SJCRH30 (cell line): Measurements from ENCODE around the gene TRIOBP. TPM values are rescaled to one million over a fixed set of nuclear protein-coding genes. Genes with fewer than 3 reads are reported as not detected.
"Not testable (repeated sequence)": the region's sequence is repeated elsewhere in the genome, so short reads cannot be mapped to it uniquely, and the experiment has no call there.

ENCODE experiments used
- DNase-seq, 2 experiments: peaks; one replicate each; pipeline ENCODE4 v3.0.0-alpha.2; 2015 to 2020
- H3K27ac ChIP-seq: fragments of 250-450 bp; sonication (Bioruptor Pico); 2 replicates; pipeline ENCODE4 v1.5.1; 2020; ENCODE audit warnings: mild to moderate bottlenecking, moderate library complexity
- H3K27me3 ChIP-seq: fragments of 250-450 bp; sonication (Bioruptor Pico); 2 replicates; pipeline ENCODE4 v1.5.1; 2020; ENCODE audit warnings: mild to moderate bottlenecking, moderate library complexity
- H3K36me3 ChIP-seq: fragments of 250-450 bp; sonication (Bioruptor Pico); 2 replicates; pipeline ENCODE4 v1.5.1; 2020; ENCODE audit warnings: mild to moderate bottlenecking, moderate library complexity
- H3K4me1 ChIP-seq: fragments of 250-450 bp; sonication (Bioruptor Pico); 2 replicates; pipeline ENCODE4 v1.5.1; 2020; ENCODE audit warnings: mild to moderate bottlenecking, moderate library complexity
- H3K4me3 ChIP-seq: fragments of 250-450 bp; sonication (Bioruptor Pico); 2 replicates; pipeline ENCODE4 v1.5.1; 2020; ENCODE audit warnings: mild to moderate bottlenecking, moderate library complexity
- H3K9me3 ChIP-seq: fragments of 250-450 bp; sonication (Bioruptor Pico); replicated peaks from 2 replicates; pipeline ENCODE4 v1.5.1; 2020; ENCODE audit warnings: mild to moderate bottlenecking, moderate library complexity
- total RNA-seq: library from RNA; depleted of rRNA; stranded (reverse); fragments of >200 nt; shearing (Covaris generic); gene quantifications from 2 replicates; pipeline ENCODE4 v1.2.3, GENCODE V29; 2014

TRIOBP gene
- total RNA-seq, 1 experiment from 2014 or later, result 16.8 TPM

DNA sequence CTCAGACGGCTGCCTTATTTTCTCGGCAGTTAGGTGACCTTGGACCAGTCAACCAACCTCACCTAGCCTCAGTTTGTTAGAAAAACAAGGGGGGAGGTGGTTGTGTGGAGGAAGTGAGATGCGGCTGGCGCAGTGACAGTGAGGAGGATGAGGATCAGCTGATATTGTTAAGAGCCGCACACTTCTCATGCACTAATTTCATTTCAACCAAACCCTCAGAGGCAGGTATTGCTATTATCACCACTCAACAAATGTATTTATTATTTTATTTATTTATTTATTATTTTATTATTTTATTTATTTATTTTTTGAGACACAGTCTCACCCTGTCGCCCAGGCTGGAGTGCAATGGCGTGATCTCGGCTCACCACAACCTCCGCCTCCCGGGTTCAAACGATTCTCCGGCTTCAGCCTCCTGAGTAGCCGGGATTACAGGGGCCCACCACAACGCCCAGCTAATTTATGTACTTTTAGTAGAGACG lies 19.3 kb upstream of the TRIOBP start:
- Histone ChIP-seq H3K36me3 (peaks cover 7% of the 10 kb centered on the region; the same call in 1 of the 2 replicates), H3K9me3 (no peaks in the 10 kb centered on the region), H3K27ac (no peak overlapping the region), H3K4me3 (peak overlapping the region; percentile 70), H3K27me3 (no peaks in the 10 kb centered on the region), H3K4me1 (peaks cover 9% of the 10 kb centered on the region)
- DNase-seq, result no peak

DNA sequence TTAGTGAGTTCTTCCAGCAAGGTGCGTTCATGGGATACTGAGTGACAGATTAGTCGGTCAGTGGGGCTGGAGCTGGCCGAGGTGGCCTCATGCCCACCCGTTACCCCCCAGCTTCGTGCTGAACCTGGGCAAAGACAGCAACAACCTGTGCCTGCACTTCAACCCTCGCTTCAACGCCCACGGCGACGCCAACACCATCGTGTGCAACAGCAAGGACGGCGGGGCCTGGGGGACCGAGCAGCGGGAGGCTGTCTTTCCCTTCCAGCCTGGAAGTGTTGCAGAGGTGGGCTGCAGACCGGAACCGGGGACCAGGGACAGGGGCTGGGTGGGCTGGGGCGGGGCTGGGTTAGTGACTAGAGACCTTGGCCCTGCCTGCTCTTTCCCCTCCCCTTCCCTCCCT lies 18.5 kb upstream of the TRIOBP start:
- DNase-seq, result no peak
- Histone ChIP-seq H3K27me3 (no peaks in the 10 kb centered on the region), H3K4me1 (peaks cover 9% of the 10 kb centered on the region), H3K9me3 (no peaks in the 10 kb centered on the region), H3K27ac (no peak overlapping the region), H3K4me3 (no peak overlapping the region), H3K36me3 (peaks cover 7% of the 10 kb centered on the region; the same call in 1 of the 2 replicates)

DNA sequence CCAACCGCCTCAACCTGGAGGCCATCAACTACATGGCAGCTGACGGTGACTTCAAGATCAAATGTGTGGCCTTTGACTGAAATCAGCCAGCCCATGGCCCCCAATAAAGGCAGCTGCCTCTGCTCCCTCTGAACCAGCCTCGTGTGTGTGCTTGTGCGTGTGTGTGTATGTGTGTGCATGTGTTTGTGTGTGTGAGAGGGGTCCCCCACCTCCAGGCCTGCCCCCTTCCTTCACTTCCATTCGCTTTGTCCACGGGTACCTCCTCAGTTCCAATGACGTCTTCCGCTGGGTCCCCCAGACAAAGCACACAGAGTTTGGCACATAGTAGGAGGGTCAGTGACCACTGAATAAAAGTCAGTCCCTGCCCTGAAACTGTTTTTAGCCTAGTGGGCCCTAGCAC lies 17.2 kb upstream of the TRIOBP start:
- Histone ChIP-seq H3K9me3 (no peaks in the 10 kb centered on the region), H3K4me1 (peaks cover 5% of the 10 kb centered on the region; the same call in 1 of the 2 replicates), H3K36me3 (peaks cover 7% of the 10 kb centered on the region; the same call in 1 of the 2 replicates), H3K4me3 (no peak overlapping the region), H3K27ac (no peak overlapping the region), H3K27me3 (no peaks in the 10 kb centered on the region)
- no peak for DNase-seq

DNA sequence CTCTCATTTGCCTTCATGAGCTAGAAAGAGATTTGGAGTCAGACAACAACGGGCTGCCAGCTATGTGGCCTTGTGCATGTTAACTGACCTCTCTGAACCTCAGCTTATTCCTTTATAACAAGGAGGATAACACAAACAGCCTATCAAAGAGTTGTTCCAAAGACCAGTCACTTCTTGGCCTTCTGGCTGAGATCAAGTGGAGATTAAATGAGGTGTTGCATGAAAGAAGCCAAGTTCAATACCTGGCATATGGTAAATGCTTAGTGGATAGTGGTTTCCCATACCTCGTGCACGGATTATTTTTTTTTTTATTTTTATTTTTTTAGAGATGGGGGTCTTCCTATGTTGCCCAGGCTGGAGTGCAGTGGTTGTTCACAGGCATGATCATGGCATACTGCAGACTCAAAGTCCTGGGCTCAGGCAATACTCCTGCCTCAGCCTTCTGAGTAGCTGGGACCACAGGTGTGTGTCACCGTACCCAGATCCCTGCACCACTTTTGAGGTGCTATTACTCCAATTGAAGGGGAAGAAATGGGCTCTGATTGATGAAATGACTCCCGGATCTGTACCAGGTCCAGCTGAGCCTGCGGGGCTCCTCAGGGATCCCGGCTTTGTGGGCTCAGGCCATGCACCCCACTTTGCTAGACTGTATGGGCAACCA lies 16.5 kb upstream of the TRIOBP start:
- H3K36me3 ChIP-seq, result peaks cover 7% of the 10 kb centered on the region; the same call in 1 of the 2 replicates
- H3K9me3 ChIP-seq, result no peaks in the 10 kb centered on the region
- H3K27ac ChIP-seq, result no peak overlapping the region
- no peak overlapping the region for H3K4me3 ChIP-seq
- H3K4me1 ChIP-seq, result peaks cover 5% of the 10 kb centered on the region; the same call in 1 of the 2 replicates
- no peaks in the 10 kb centered on the region for H3K27me3 ChIP-seq
- no peak for DNase-seq

DNA sequence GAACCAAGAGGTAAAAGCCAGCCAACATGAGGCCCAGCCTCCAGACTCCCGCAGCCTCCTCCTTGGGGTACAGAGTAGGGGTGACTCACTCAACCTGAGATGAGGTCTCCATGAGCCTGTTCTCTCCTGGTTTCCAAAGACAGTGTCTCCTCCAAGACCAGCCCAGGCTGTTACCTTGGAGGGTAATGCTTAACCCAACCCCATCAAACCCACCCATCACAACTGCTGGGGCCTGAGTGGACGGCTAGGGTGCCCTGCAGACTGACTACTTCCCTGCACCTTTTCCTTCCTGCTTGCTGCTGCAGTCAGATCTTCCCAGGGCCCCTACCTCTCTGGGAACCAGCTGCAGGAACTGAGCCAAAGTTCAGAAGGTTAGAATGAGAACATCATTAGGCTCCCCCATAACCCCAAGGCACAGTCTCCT lies 15.8 kb upstream of the TRIOBP start:
- Histone ChIP-seq H3K27ac (no peak overlapping the region), H3K4me1 (0 out of 2 replicates have a peak, but pooled peaks cover 2% of the 10 kb centered on the region), H3K27me3 (no peaks in the 10 kb centered on the region), H3K4me3 (no peak overlapping the region), H3K9me3 (no peaks in the 10 kb centered on the region), H3K36me3 (peaks cover 7% of the 10 kb centered on the region; the same call in 1 of the 2 replicates)
- no peak for DNase-seq

DNA sequence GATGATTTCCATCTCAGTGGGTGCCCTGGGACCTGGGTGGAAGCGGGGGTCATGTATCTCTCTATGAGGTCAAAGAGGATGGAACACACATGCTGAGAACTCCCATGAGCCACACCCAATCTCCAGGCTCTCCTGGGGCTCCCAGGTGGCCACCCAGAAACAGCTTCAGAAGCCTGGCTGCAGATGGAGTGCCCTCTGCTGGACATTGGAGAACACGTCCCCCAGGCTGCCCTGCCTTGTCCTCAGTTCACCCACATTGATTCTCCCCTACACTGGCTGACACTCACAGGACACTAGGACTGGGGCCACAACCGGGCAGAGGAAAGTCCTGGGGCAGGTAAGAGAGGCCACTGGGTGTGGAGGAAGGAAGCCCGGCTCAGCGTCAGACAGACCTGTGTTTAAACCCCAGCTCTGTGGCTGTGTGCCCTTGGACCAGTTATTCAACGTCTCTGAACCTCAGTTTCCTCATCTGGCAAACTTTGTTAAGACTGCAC lies 15.2 kb upstream of the TRIOBP start:
- Histone ChIP-seq H3K27ac (no peak overlapping the region), H3K27me3 (no peaks in the 10 kb centered on the region), H3K9me3 (no peaks in the 10 kb centered on the region), H3K4me1 (0 out of 2 replicates have a peak, but pooled peaks cover 2% of the 10 kb centered on the region), H3K4me3 (no peak overlapping the region), H3K36me3 (peaks cover 7% of the 10 kb centered on the region; the same call in 1 of the 2 replicates)
- peak; percentile 77 to 88 for DNase-seq

DNA sequence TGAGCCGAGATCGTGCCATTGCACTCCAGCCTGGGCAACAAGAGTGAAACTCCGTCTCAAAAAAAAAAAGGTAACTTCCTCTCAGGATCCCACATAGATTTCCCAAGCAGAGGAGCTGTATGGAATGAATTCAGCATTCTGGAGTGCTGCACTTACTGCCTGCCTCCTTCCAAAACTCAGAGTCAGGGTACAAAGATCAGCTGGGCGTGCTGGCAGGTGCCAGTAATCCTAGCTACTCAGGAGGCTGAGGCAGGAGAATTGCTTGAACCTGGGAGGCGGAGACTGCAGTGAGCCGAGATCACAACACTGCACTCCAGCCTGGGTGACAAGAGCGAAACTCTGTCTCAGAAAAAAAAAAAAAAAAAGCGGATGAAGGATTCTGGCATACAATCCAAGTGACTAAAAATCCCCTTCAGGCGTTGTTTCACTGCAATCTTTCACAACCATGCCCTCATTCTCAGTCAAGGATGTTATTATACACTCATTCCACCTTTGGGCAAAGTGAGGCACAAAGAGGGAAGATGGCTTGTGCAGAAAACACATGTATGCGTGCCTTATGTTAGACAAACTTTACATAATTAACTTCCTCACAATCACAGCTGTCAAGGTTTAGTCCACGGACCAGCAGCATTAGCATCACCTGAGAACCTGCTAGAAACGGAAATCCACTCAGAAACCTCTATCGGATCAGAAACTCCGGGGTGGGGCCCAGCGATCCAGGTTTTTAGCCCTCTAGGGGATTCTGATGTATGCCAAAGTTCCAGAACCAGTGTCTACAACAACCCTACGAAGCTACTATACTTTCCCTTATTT lies 11.8 kb upstream of the TRIOBP start:
- H3K9me3 ChIP-seq, result no peaks in the 10 kb centered on the region
- H3K36me3 ChIP-seq, result 0 out of 2 replicates have a peak, but pooled peaks cover 6% of the 10 kb centered on the region
- no peaks in the 10 kb centered on the region for H3K27me3 ChIP-seq
- no peaks in the 10 kb centered on the region for H3K4me1 ChIP-seq
- no peak overlapping the region for H3K4me3 ChIP-seq
- no peak for DNase-seq
- no peak overlapping the region for H3K27ac ChIP-seq

DNA sequence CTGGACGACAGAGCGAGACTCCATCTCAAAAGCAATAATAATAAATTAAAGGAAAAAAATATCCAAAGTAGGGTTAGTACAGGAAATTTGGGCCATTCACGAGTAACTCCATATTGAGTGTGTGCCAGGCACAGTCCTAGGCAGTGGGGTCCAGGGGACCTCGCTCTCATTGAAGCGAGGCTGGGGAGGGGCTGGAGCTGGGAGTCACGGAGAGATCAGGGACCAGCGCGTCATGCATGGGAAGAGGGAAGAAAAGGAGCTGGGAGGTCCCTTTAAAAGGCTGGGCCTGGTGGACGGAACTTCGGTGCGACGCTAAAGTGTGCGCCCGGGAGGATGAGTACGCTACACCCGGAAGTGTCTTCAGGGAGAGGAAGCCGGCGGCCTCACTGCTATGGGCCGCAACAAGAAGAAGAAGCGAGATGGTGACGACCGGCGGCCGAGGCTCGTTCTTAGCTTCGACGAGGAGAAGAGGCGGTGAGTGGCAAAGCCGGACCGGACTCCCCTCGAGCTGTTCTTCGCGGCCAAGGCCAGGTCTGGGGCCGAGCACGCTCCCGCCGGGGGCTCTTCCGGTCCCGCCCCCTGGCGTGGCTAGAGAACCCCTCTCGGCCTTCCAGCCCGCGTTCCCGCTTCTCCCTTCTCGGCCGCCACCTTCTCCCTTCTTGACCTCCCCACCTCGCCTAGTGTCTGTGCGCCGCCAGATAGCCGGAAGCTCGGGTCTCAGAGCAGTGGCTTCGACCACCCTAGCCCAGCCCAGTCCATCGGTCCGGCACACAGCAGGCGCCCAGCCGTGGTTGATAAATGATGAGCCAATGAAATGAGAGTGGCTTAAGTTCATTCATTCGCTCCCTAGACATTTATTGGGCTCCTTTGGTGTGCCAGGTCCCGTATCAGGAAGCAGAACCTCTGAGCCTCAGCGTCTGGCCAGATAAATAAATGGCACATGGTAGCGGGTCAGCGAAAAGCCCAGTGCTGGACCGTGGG lies 10.6 kb upstream of the TRIOBP start, which contains the start of gene NOL12:
NOL12 (plus strand) TSS at position 342 of the 981 bp plus-strand sequence; CDS start at position 392, 50 bp downstream.
- DNase-seq, result peak; percentile 80 to 92
- H3K27ac ChIP-seq, result peak within 1 kb of the TSS; percentile 77
- H3K36me3 ChIP-seq, result peaks cover 10% of the 10 kb centered on the region; the same call in 1 of the 2 replicates
- no peaks in the 10 kb centered on the region for H3K9me3 ChIP-seq
- no peaks in the 10 kb centered on the region for H3K27me3 ChIP-seq
- H3K4me1 ChIP-seq, result no peaks in the 10 kb centered on the region
- peak within 1 kb of the TSS; percentile 81 for H3K4me3 ChIP-seq

DNA sequence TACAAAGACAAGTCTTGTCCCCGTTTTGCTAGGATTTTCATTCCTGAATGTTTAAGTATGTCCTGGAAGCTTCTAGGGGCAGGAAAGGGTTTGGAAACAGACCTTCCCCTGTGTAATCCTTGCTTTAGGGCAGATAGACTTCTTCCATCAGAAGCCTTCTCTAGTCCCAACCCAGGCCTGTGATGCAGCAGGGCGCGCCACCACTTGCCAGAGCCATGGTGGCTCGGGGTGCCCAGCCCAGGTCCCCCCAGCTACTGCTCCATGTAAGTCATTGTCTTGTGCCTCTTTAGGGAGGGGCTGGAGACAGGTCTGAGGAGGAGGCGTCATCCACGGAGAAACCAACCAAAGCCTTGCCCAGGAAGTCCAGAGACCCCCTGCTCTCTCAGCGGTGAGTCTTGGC lies 6.4 kb upstream of the TRIOBP start:
- peaks cover 15% of the 10 kb centered on the region for H3K36me3 ChIP-seq
- H3K4me3 ChIP-seq, result no peak overlapping the region

DNA sequence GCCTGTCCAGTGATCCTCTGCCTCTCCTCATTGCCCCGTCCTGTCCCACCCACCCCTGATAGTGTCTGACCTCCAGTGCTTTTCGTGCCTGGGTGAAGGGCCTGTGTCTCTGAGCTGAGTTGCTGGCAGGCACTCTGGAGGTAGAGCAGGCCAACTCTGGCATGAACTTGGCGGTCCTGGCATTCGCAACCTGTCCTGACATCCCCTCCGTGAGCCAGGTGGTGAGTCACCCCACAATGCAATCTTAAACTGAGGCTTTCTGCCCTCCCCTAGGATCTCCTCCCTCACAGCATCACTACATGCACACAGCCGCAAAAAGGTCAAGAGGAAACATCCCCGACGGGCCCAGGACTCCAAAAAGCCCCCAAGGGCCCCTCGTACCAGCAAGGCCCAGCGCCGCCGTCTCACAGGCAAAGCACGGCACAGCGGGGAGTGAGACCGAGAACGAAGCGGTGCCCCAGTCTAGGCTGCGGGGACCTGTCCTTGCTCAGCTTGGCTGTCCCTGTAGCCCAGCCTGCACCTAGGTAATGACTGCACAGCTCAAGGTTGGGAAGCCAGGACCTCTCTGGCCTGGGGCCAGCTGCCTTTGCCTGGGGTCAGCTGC lies 5.8 kb upstream of the TRIOBP start:
- H3K36me3 ChIP-seq, result peaks cover 15% of the 10 kb centered on the region

More for the DNA sequence above, 6.4 kb upstream of the TRIOBP start:
- no peaks in the 10 kb centered on the region for H3K4me1 ChIP-seq
- H3K27me3 ChIP-seq, result no peaks in the 10 kb centered on the region
- no peaks in the 10 kb centered on the region for H3K9me3 ChIP-seq
- no peak overlapping the region for H3K27ac ChIP-seq
- no peak for DNase-seq

DNA sequence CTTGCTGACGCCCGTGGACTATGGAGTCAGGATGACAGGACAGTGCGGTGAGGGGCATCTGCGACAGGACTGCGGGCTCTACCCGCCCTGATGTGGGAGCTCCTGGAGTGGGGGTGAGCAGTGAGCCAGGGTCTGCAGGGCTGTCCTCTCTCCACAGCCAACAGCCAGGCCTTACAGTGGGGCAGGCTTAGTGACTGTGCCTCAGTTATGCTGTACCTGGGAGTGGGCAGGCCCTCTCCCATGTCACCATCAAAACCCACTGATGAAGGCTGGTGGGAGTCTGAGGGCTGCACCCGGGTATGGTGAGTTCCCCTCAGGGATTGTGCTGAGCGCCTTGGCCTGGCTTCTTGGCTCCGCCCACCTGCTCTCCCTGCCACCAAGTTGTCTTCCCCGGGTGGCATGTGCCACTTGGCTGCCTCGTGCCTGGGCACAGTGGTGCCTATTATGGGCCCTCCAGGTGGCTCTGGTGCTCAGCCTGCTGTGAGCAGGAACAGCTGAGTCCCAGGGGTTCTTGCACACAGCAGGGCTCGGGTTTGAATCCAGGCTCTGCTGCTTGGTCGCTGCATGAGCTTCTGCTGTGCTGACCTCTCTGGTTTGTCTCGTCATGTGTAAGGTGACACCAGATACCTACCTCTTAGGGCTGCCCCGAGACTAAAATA lies 4.1 kb upstream of the TRIOBP start:
- Histone ChIP-seq H3K4me1 (no peaks in the 10 kb centered on the region), H3K36me3 (peaks cover 15% of the 10 kb centered on the region), H3K27me3 (no peaks in the 10 kb centered on the region), H3K9me3 (no peaks in the 10 kb centered on the region), H3K4me3 (no peak overlapping the region), H3K27ac (no peak overlapping the region)
- DNase-seq, result no peak

More for the DNA sequence above, 5.8 kb upstream of the TRIOBP start:
- Histone ChIP-seq H3K9me3 (no peaks in the 10 kb centered on the region), H3K27me3 (no peaks in the 10 kb centered on the region), H3K27ac (no peak overlapping the region), H3K4me3 (no peak overlapping the region), H3K4me1 (no peaks in the 10 kb centered on the region)
- DNase-seq, result no peak

DNA sequence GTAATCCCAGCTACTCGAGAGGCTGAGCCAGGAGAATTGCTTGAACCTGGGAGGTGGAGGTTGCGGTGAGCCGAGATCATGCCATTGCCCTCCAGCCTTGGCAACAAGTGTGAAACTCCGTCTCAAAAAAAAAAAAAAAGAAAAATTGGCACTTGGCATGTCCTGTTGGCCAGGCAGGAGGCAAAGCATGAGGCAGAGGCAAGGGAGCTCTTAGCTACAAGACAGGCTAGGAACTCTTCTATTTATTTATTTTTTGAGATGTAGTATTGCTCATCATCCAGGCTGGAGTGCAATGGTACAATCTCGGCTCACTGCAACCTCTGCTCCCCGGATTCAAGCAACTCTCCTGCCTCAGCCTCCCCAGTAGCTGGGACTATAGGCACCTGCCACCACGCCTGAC lies 2.7 kb upstream of the TRIOBP start:
- H3K27ac ChIP-seq, H3K9me3 ChIP-seq, H3K4me3 ChIP-seq, DNase-seq, H3K4me1 ChIP-seq, H3K27me3 ChIP-seq: not testable (repeated sequence)
- H3K36me3 ChIP-seq, result peaks cover 13% of the 10 kb centered on the region

DNA sequence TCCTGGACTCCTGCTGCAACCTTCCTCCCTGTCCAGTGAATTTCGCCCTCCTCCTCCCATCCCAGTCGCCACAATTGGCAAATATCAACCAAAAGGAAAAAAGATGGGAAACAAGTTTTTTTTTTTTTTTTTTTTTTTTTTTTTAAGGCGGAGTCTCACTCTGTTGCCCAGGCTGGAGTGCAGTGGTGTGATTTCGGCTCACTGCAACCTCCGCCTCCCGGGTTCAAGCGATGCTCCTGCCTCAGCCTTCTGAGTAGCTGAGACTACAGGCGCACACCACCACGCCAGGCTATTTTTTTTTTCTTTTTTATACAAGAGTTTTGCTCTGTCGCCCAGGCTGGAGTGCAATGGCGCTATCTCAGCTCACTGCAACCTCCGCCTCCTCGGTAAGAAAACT lies 590 bp upstream of the TRIOBP start:
- not testable (repeated sequence) for H3K27ac ChIP-seq, DNase-seq
- peak overlapping the region; percentile 47 for H3K4me3 ChIP-seq

More for the DNA sequence above, 590 bp upstream of the TRIOBP start:
- H3K4me1 ChIP-seq, H3K36me3 ChIP-seq, H3K9me3 ChIP-seq, H3K27me3 ChIP-seq: not testable (repeated sequence)
